UCSD-AML1 (cell line): ENCODE results near the gene ACCSL.

ENCODE experiments used
- DNase-seq: peaks from one replicate; lab custom pipeline; 2025; ENCODE audit not compliant: unreplicated experiment; lab: John Stamatoyannopoulos, UW

The ACCSL gene

DNA sequence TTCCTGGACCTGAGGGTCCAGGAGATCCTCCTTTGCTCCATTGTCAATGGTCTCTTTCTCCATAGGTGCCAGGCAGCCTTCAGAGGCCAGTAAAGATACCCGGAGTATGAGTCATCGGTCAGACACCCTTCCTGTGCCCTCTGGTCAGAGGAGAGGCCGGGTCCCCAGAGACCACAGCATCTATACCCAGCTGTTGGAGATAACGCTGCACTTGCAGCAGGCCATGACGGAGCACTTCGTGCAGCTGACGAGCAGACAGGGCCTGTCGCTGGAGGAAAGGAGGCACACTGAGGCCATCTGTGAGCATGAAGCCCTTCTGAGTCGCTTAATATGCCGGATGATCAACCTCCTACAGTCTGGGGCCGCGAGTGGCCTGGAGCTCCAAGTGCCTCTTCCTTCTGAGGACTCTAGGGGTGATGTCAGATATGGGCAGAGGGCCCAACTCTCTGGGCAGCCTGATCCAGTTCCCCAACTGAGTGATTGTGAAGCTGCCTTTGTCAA, at the start of gene ACCSL:
TSS of gene ACCSL (plus strand) at position 51 of the 501 bp plus-strand sequence. CDS start at position 107, 56 bp downstream.
- peak; percentile 16 for DNase-seq

DNA sequence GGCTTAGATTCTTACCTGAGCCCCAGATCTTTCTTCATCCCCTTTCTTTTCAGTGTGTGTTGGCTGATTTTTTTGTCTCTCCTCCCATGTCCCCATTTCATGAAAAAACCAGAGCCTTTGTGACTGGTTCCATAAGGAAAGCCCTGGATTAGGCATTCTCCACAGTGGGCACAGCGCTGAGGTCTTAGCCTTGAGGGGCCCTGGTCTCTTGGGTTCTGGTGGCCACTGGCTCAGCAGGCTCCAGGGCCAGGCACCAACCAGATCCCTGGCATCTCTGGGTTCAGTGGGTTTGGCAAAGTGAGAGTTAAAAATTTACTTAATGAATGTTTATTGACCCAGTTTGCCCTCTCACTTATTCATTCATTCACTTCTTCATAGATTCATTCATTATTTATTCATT, 49.5 kb upstream of the ACCSL start:
- DNase-seq, result no peak

DNA sequence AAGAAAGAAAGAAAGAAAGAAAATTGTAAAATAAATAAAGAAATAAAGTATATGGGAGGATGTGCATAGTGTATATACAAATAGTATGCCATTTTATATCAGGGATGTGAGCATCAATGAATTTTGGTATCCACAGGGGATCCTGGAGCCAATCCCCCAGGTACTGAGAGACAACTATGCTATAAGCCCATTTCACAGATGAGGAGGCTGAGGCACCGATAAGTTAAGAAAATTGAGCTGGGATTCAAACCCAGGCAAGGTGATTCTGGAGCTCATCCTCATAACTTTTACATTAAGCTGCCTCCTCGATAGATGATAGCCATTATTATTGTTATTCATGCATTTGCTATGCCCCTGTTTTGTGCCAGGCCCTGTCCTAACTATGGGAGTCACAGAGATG, 47.0 kb upstream of the ACCSL start:
- no peak for DNase-seq

DNA sequence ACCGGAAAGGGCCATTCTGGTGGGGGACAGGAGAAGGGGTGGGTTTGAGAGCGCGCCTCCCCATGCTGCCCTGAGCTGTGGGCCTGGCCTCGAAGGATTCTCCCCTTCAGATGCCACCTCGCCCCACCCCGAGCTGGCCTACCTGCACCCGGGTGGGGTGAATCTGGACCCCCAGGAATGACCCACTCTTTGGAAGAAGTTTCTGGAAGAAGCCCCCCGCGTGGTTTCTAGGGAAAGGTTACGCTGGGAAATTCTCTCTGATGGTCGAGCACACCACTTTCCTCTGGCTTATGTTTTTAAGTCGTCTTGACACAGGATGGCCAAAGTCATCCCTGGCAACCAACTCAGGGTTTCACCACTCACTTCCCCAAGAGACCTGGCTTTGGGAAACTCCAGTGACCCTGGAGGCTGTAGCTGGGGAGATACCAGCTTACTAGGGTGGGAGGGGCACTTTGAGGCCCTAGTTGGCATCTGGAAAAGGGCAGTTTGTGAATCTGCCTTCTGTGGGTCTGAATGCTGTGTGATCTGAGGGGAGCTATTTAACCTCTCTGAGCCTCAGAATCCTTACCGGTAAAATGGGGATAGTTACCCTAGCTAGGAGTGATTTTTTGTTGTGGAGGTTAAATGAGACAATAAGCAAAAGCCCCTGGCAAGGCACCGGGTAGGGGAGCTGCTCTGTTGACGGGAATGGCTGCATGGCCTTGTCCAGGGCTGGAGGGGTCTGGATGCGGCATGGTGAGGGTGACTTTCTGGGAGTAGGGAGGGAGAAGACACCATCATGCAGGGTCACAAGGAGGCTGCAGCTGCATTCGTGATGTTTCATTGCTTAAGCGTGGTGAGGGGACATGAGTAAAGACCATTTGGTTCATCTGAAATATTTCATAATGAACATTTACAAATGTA, 45.3 kb upstream of the ACCSL start:
- DNase-seq, result no peak

DNA sequence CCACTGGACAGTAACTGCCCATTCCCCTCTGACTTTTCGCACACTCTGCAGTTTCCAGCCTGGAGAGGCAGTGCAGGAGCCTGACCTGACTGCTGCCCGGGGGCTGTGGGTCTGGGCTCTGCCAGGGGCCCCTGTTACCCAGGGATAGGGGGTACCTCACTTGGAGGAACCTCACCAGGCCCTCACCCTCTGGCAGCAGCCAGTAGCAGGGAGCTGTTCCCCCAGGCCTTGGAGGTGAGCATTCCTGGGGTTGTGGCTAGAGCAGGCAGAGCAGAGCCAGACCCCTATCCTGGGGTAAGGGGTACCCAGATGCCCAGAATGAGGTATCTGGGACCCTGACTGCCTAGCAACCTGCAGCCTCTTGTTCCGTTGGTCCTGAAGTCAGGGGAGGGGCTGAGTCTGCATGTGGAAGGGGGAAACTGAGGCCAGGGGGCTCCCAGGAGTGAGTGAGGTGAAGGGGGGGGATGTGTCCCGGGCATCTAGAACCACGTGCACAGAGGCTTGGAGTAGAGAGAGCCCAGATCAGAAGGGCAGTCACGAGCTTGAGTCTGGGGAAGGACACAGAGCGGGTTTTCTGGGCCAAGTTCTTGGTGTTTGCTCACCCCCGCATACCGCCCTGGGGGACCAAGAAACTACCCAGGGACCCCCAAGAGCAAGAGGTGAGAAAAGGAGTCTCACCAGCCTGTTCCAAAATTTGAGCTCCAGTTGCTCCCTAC, 43.9 kb upstream of the ACCSL start:
- DNase-seq, result no peak

DNA sequence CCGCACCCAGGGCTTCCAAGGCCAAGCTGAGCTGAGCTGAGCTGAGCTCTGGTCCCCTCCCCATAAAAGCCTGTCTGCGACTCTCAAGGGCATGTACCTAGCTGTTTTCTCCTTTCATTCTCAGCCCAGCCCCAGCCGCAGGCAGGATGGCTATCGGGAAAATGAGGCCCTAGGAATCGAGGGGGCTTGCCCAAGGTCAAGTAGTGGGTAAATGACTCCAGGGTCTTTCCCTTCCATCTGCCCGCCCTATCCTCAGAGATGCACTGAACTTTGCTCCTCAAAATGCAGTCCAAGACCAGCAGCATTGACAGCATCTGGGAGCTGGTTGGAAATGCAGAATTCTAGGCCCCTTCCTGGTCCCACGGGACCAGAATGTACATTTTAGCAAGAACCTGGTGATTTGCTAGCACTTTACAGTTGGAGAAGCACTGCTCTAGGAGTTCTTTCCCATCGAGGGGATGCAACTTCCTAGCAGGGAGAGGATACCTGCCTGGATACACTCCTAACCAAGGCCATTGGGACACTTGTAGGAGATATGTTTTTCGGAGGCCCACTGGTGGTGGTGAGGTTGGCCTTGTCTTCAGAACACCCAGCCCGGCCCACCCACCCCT, 43.2 kb upstream of the ACCSL start:
- DNase-seq, result no peak

DNA sequence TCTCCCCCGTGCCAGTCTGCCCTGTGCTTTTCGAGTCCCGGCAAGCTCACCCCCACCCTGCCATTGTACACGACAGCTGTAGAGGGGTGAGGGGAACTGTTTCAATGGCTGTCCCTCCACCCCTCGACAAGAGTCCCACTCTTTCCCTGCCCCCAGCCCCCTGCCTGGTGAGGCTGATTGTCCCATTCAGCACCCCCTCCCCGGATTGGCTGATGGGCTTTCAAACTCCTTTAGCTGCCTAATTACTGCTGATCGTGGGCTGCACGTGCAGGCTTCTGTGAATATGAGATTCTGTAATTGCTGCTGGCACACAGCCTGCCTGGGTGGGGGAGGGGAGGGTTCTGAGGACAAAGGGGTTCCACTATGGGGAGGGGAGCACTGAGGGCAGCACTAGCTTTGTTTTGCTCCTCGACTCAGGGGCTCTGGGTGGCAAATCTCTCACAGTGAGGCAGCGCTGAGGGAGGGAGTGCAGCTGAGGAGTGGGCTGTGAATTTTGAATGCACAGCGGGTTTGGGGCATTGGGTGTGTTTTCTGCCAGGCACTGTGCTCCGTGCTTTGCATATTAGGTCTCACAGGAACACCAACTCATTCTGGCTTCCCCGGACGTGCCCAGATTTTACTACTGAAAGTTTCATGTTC, 42.6 kb upstream of the ACCSL start:
- DNase-seq, result no peak

DNA sequence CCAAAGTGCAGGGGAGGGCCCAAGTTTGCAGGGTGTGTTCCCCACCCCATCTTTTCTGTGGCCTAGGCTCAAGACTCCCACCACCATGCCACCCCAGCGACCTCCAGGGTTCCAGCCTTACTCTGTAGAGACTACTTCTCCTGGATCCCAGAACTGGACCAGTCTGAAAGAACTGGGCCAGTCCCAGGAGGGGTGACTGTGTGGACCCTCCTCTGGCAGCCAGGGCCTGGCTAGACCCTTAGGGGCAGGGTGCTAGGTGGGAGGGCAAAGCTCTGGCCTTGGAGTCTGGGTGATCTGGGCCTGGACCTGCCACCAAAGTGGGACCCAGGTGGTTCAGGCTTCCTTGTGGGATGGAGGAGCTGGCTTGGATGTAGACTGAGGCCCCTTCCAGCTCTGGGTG, 41.8 kb upstream of the ACCSL start:
- no peak for DNase-seq

DNA sequence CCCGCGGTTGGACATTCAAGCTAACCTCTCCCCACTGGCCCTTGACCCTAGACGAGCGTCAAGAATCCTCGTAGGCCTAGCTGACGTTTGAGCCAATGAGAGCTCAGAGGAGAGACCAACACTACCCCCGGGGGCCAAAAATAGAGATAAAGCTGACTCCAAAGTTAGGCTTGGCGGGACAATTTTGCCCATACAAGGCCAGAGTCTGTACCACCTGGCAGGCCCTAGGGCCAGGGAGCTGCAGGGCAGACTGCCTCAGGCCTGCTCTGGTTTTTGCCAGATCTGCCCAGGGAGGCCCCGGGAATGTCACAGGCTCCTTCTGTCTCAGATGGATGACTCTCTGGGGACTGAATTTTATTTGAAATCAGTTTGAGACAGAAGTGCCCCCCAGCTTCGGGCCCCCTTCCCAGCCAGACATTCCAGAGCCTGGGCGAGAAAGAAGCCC, 40.8 kb upstream of the ACCSL start:
- DNase-seq, result no peak

DNA sequence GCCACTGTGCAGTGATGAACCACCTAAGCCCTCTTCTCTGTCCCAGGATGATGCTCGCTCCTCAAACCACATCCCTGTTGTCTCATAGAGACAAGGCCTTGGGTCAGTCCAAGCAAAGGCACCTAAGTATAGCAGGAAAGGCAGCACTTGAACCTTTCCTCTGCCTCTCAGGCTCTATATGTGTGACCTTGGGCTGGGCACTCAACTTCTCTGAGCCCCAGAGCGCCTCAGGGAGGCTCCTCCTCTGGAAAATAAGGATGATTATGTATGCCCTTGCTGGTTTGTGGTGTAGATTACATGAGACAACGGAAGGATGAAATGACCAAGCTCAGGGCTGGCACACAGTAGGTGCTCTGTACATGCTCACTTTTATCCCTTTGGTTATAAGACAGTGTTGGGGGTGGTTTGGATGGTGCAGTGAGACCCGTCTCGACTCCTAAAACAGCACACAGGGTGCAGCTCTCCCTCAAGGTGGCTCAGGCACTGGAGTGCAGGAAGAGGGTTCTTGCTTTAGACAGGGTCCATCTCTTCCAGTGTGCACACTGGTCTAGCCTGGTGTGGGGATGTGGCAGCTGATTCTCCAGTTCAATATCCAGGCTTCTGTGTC, 40.2 kb upstream of the ACCSL start:
- DNase-seq, result no peak

DNA sequence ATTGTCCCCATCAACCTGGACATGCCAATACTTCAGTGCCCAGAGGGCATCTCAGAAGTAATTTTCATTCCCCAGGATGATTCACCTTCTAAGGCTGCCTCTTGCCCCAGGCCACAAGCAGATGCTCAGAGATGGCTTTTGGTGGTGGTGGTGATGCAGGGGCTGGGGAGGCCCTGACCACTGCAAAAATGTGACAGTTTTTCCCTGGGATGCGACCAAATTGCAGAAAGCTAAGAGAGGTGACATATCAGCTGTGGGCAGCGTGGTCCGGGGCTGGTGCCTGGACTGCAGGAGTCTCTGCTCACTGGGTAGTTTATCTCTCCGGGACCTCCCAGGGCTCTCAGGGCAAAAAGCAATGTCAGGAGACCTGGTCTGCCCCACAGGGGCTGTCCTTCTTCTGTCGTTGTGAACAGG, 39.7 kb upstream of the ACCSL start:
- no peak for DNase-seq

DNA sequence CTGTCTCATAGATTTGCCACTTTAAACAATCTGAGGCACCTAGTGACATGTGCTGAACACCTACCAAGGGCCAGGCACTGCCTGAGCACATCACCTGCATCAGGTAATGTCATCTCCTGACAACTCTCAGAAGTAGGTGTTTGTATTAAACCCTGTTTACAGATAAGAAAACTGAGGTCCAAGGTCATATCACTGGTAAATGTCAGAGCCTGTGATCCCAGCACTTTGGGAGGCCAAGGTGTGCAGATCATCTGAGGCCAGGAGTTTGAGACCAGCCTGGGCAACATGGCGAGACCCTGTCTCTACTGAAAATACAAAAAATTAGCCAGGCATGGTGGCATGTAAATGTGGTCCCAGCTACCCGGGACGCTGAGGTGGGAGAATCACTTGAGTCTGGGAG, 39.1 kb upstream of the ACCSL start:
- DNase-seq, result no peak

DNA sequence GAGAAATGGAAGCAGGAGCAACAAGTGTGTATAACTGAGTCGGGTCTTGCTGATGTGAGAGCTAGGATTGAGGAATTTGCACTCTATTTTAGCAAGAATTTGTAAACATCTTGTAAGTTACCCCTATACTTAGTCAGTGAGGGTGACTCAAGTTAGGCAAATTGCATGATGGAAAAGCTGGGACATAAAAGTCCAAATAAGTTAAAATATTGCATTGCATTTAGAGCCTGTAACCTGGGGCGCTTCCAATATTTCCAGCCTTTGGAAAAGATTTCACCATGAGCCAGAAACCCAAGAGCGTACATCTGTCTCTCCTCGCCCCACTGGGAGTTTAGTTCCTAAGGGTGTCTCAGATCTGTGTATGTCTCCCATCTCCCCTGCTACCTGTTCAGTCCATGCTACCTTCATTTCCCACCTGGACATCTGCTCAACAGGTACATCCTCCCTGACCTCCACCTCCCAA, 37.0 kb upstream of the ACCSL start:
- DNase-seq, result no peak

DNA sequence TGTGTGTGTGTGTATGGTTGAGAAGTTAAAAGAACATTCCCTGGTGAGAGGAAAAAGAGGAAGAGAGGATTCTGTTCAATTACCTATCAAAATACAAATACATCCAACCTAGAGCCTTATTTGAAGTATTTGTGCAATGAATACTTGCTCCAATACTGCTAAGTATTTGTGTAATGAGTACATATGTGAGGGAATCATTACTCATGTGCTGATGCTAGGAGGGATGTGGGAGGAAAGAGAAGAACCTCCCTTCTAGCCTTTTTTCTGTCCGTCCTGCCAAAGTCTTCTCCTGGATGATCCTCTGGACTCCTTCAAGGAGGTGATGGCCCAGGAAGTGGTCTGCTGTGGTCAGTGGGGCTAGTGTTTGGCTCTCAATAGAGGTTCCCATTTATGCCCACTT, 36.0 kb upstream of the ACCSL start:
- DNase-seq, result no peak

DNA sequence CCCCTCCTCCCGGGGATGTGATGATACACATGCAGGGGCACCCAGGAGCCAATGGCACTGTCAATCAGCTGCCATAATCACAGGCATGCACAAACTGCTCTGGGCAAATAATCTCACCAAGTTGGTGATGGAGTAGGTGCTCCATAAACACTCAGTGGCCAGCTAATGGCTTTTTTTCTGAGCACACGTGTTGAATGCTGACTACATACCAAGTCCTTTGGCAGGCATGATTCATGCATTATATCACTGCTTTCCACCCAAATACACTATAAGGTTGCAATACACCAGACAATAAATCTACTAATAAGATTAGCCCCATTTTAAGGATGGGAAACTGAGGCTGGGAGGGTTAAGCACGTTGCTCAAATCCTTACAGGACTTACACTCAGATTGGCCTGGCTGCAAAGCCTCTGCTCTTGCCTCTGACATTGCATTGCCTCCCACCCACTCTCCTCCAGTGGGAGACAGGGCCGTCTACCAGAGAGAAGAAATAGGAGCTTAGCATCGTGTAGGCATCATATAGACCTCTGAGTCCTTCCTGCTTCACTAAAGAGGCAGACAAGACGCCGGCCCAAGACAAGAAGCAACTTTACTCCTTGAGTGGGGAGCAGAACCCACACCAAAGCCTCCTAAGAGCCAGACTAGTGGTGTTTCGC, 32.7 kb upstream of the ACCSL start:
- no peak for DNase-seq

DNA sequence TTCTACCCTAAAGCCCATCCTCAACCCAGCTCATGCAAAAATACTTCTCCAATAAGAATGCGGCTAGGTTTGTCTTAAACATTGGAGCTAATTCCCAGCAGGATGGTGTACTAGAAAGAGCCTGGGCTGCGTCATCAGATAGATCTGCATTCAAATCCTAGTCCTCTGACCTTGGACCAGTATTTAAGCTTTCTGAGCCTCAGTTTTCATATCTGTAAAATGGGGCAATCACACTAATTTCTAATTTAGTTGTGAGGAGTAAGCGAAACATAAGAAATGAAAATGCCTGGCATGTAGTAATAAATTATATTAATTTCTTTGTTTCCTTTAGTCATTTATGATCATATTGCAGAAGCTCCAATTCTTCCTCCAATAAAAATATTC, 32.2 kb upstream of the ACCSL start:
- DNase-seq, result no peak

DNA sequence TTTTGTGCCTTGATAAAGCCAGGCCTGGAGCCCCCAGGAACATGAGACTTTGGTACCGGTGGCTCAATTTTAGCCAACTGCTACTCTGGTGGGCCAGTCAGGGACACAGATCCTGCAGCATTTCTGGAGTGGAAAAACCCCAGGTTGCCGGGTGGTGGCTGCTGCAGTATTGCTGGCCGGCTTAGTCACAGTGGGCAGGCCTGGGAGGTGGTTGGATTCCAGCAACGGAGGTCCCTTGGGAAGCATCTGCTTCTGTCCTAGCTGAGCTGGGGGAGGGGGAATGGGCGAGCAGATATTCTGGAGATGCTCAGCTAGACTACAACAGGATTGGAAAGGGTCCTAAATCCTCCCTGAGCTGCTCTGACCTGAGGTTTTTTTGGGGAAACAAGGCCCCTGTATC, 31.6 kb upstream of the ACCSL start:
- no peak for DNase-seq

DNA sequence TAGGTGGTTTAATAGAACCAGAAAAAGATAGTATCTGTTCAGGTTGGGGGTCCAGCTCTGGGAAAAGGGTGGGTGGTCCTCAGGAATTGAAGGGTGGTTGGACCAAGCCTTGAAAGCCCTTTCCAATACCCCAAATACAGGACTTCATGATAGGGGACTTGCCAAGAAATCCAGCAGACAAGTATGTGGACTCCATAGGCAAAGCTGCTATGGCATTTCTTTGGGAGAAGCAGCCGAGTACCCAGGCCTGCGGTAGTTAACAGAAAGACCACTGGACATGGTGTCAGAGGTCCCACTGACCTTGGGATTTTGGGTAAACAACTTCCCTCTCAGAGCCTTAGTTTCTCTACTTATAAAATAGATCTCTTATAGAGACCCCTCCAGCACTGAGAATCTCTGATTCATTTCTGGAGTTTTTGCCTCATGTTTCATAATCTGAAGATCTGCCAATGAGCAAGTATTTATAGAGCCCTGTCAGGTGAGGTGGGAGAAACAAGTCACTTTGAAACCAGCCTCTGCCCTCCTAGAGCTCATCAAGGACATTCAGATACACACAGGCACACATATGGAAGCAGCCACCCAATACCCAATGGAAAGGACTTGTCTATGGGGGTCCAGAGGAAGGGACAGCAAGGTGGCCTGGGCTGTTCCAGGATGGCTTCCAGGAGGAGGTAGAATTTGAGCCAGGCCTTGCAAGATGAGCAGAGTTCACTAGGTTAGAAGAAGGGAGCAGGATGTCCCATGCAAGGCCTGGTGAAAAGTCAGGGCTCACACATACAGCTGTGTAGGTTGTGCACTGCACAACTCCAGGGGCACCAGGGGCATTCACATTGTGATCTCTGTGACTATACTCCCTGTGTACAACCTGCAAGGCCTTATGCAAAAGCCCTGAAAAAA, 31.0 kb upstream of the ACCSL start:
- no peak for DNase-seq

DNA sequence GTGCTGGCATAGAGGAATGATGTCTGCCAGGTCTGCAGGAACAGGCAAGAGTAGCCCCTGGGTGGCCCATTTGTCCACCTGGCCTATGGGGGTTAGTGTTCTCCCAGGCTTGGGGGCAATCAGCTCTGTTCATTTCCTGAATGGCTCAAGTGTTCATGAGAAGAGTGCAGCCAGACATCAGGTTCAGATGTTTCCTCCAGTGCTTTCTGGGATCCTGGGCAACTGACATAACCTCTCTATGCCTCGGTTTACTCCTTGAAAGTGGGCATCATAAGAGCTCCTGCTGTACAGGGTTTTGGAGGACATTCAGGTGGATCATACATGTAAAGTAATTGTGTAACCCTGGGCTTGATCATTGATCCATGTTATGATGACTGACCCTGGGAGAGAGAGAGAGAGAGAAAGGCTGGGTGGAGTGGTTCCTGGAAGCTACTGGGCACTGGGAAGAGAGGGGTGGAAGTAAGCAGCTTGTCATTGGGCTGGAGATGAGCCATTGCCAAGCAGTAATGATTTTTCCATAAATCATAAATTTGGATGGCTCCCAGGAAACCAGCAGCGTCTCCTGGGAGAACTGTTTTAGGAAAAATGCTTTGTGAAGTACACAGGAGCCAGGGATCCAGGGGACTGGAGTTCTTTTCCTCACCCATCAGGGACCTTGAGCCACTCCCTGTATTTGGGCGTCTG, 30.2 kb upstream of the ACCSL start:
- DNase-seq, result no peak
